Keratinocyte (primary cell): ENCODE results near the gene PARD3. TPM values are rescaled to one million over a fixed set of nuclear protein-coding genes. Genes with fewer than 3 reads are reported as not detected.

Experiments
- DNase-seq: peaks from one replicate; pipeline ENCODE4 v3.0.0-alpha.2; 2011; ENCODE audit warnings: low read depth, missing footprints, low spot score
- FAIRE-seq: peaks from 2 replicates; lab custom pipeline; 2011; peaks lifted over from hg19 to GRCh38; lab: Jason Lieb, UNC
- H2AFZ ChIP-seq: 2 replicates; pipeline ENCODE4 v1.6.0; 2012; ENCODE audit warnings: low read length, control low read depth, inconsistent platforms; ENCODE audit not compliant: control insufficient read depth
- H3K27ac ChIP-seq: 2 replicates; pipeline ENCODE4 v1.5.1; 2011; ENCODE audit warnings: low read length; ENCODE audit not compliant: control insufficient read depth, insufficient read depth
- H3K27me3 ChIP-seq: 3 replicates; pipeline ENCODE4 v1.6.0; 2011; ENCODE audit warnings: low read length; ENCODE audit not compliant: control insufficient read depth, insufficient read depth; ENCODE audit errors: extremely low read depth
- H3K36me3 ChIP-seq, 2 experiments: 2 replicates in 1 of 2; 3 replicates in 1 of 2; pipeline ENCODE4 v1.5.1; 2011; ENCODE audit warnings: low read length in 2 of 2, mild to moderate bottlenecking in 1 of 2; ENCODE audit not compliant: control insufficient read depth in 2 of 2, insufficient read depth in 2 of 2; ENCODE audit errors: extremely low read depth in 1 of 2
- H3K4me1 ChIP-seq: 3 replicates; pipeline ENCODE4 v1.5.1; 2011; ENCODE audit warnings: low read length; ENCODE audit not compliant: control insufficient read depth, insufficient read depth; ENCODE audit errors: extremely low read depth
- H3K4me2 ChIP-seq: 3 replicates; pipeline ENCODE4 v1.6.0; 2011; ENCODE audit warnings: low read depth, low read length; ENCODE audit not compliant: control insufficient read depth, insufficient read depth; ENCODE audit errors: extremely low read depth
- H3K4me3 ChIP-seq, 3 experiments: fragments of 200-600 bp in 1 of 3; sonication (generic) in 1 of 3; 2 replicates in 2 of 3; 3 replicates in 1 of 3; pipeline ENCODE4 v1.5.1; 2011 to 2016; ENCODE audit warnings: low read length in 3 of 3, mild to moderate bottlenecking in 3 of 3, control low read depth in 2 of 3, inconsistent platforms in 1 of 3, low read depth in 1 of 3, mixed read lengths in 1 of 3, mixed run types in 1 of 3, moderate library complexity in 1 of 3; ENCODE audit not compliant: control insufficient read depth in 2 of 3, insufficient read depth in 2 of 3; ENCODE audit errors: extremely low read depth in 1 of 3
- H3K79me2 ChIP-seq: 2 replicates; pipeline ENCODE4 v1.6.0; 2012; ENCODE audit warnings: low read length; ENCODE audit not compliant: control insufficient read depth, insufficient read depth
- H3K9ac ChIP-seq: 3 replicates; pipeline ENCODE4 v1.6.0; 2011; ENCODE audit warnings: low read length; ENCODE audit not compliant: control insufficient read depth, insufficient read depth; ENCODE audit errors: extremely low read depth
- H3K9me1 ChIP-seq: 3 replicates; pipeline ENCODE4 v1.6.0; 2011; ENCODE audit warnings: low read length; ENCODE audit not compliant: control insufficient read depth, insufficient read depth; ENCODE audit errors: extremely low read depth
- H3K9me3 ChIP-seq: 2 replicates; pipeline ENCODE4 v1.5.1; 2012; ENCODE audit warnings: low read depth, low read length; ENCODE audit not compliant: control insufficient read depth
- H4K20me1 ChIP-seq: 3 replicates; pipeline ENCODE4 v1.6.0; 2011; ENCODE audit warnings: low read length; ENCODE audit not compliant: control insufficient read depth, insufficient read depth; ENCODE audit errors: extremely low read depth
- EZH2 ChIP-seq: IDR thresholded peaks from one replicate; pipeline ENCODE4 v1.6.1; 2012; ENCODE audit warnings: inconsistent platforms, mild to moderate bottlenecking, low read length, moderate library complexity
- dilution Hi-C: fragments of 300-500 bp; cut with MboI; formaldehyde crosslinking; loops from one replicate; pipeline ENCODE4 v1.7.0; 2020; ENCODE audit warnings: low sequenced_read_pairs; ENCODE audit not compliant: extremely low pct_ligation_motif_present
- polyA plus RNA-seq, 5 experiments: library from polyadenylated mRNA; depleted of rRNA in 3 of 5; stranded (reverse) in 3 of 5; stranded (forward) in 1 of 5; unstranded in 1 of 5; fragments of >200 nt; gene quantifications; 1 replicate in 1 of 5; 2 replicates in 3 of 5; 3 replicates in 1 of 5; pipeline versions ENCODE4 v1.2.1 to v1.2.3, GENCODE V29; 2011 to 2012; ENCODE audit warnings: missing spikeins in 2 of 5, low read depth in 1 of 5, low replicate concordance in 1 of 5
- TF ChIP-seq, protein P1 (sequence below), 3 experiments: IDR thresholded peaks in 1 of 3; conservative IDR thresholded peaks in 1 of 3; optimal IDR thresholded peaks in 1 of 3; 2 replicates in 2 of 3; 3 replicates in 1 of 3; pipeline versions ENCODE3 to v1.5.1; 2011; ENCODE audit warnings: low read length in 3 of 3, mild to moderate bottlenecking in 3 of 3, moderate library complexity in 2 of 3, control low read depth in 1 of 3, inconsistent platforms in 1 of 3; ENCODE audit not compliant: insufficient read depth in 2 of 3; ENCODE audit errors: extremely low read depth in 1 of 3

The PARD3 gene
- polyA plus RNA-seq, 1 donor (not counting 4 experiments of a cell fraction or from before 2014, with no cell fraction given): 46.4 TPM

DNA sequence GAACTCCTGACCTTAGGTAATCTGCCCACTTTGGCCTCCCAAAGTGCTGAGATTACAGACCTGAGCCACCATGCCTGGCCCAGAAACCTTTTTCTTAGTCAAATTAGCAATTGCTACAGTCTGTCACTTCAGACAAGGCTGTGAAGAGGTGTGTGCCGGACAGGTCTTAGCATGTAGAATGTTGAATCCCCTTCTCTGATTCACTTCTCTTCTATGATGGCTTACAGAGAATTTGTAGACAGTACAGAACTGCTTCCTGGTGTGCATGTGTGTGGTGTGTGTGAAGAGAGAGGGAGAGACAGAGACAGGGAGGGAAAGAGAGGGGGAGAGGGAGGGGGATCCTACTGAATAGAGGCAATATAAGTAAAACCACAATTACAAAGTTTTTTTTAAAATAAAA is 150.4 kb downstream of the PARD3 start:
- no peaks in the 10 kb centered on the region for H3K9me1 ChIP-seq
- no peaks in the 10 kb centered on the region for H3K36me3 ChIP-seq
- H2AFZ ChIP-seq: no peak overlapping the region
- H3K4me3 ChIP-seq: no peak overlapping the region
- dilution Hi-C loops: no loop called here
- peak overlapping the region; percentile 23 for H3K4me2 ChIP-seq
- H3K4me1 ChIP-seq: peaks cover 49% of the 10 kb centered on the region
- no peaks in the 10 kb centered on the region for H3K9me3 ChIP-seq
- H3K27ac ChIP-seq: peak overlapping the region; percentile 68
- H3K9ac ChIP-seq: peak overlapping the region; percentile 10
- FAIRE-seq (peak; percentile 76), DNase-seq (peak; percentile 83)
- H4K20me1 ChIP-seq: no peaks in the 10 kb centered on the region
- peaks cover 18% of the 10 kb centered on the region for H3K79me2 ChIP-seq
- no peaks in the 10 kb centered on the region for H3K27me3 ChIP-seq
- no peak for TF ChIP-seq EZH2
- TF ChIP-seq, protein P1, sequence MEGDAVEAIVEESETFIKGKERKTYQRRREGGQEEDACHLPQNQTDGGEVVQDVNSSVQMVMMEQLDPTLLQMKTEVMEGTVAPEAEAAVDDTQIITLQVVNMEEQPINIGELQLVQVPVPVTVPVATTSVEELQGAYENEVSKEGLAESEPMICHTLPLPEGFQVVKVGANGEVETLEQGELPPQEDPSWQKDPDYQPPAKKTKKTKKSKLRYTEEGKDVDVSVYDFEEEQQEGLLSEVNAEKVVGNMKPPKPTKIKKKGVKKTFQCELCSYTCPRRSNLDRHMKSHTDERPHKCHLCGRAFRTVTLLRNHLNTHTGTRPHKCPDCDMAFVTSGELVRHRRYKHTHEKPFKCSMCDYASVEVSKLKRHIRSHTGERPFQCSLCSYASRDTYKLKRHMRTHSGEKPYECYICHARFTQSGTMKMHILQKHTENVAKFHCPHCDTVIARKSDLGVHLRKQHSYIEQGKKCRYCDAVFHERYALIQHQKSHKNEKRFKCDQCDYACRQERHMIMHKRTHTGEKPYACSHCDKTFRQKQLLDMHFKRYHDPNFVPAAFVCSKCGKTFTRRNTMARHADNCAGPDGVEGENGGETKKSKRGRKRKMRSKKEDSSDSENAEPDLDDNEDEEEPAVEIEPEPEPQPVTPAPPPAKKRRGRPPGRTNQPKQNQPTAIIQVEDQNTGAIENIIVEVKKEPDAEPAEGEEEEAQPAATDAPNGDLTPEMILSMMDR (optimal IDR thresholded peaks at IDR 0.05 in 1 of 3, IDR thresholded peaks at IDR 0.05 in 1 of 3, conservative IDR thresholded peaks at IDR 0.05 in 1 of 3; ENCODE audit: extremely low read depth in 1 of 3, insufficient read depth in 2 of 3, low read length in 3 of 3): no peak

DNA sequence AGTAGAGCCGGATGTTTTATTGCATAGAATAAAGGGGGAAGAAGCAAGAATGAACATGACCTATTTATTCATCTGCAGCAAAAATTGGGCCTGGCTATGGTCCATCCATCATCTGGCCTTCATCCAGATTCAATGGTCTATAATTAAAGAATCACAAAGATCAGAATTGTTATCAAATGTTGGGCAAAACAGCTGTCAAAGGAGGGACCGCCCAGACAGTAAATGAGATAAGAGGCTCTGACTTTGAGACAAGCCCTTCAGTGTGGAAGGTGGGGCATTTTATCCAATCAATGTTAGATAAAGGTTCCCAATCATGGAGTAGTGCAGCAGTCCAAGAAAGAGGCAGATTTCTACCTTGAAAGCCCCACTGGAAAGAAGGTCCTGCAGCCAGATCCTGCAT is 153.5 kb downstream of the PARD3 start:
- Histone ChIP-seq H3K4me2 (peak overlapping the region; percentile 34), H3K9me1 (no peaks in the 10 kb centered on the region), H3K27ac (no peak overlapping the region), H2AFZ (no peak overlapping the region), H3K79me2 (peaks cover 24% of the 10 kb centered on the region), H4K20me1 (no peaks in the 10 kb centered on the region), H3K9ac (no peak overlapping the region), H3K36me3 (no peaks in the 10 kb centered on the region), H3K27me3 (no peaks in the 10 kb centered on the region), H3K4me1 (peaks cover 47% of the 10 kb centered on the region), H3K4me3 (no peak overlapping the region), H3K9me3 (no peaks in the 10 kb centered on the region)
- dilution Hi-C loops: no loop called here
- peak; percentile 23 for FAIRE-seq
- TF ChIP-seq EZH2: no peak
- TF ChIP-seq, protein P1 (optimal IDR thresholded peaks at IDR 0.05 in 1 of 3, IDR thresholded peaks at IDR 0.05 in 1 of 3, conservative IDR thresholded peaks at IDR 0.05 in 1 of 3; ENCODE audit: extremely low read depth in 1 of 3, insufficient read depth in 2 of 3, low read length in 3 of 3): no peak
- no peak for DNase-seq
